GM18498 (cell line): ENCODE data around the gene EPG5.
"Not testable (repeated sequence)": the region's sequence is repeated elsewhere in the genome, so short reads cannot be mapped to it uniquely, and the experiment has no call there.

Experiments used
- ATAC-seq: cut with Tn5 transposase; IDR thresholded peaks from one replicate; pipeline ENCODE4 v1.9.1; 2021; ENCODE audit warnings: mild to moderate bottlenecking, moderate library complexity; ENCODE audit not compliant: unreplicated experiment

The EPG5 gene

DNA sequence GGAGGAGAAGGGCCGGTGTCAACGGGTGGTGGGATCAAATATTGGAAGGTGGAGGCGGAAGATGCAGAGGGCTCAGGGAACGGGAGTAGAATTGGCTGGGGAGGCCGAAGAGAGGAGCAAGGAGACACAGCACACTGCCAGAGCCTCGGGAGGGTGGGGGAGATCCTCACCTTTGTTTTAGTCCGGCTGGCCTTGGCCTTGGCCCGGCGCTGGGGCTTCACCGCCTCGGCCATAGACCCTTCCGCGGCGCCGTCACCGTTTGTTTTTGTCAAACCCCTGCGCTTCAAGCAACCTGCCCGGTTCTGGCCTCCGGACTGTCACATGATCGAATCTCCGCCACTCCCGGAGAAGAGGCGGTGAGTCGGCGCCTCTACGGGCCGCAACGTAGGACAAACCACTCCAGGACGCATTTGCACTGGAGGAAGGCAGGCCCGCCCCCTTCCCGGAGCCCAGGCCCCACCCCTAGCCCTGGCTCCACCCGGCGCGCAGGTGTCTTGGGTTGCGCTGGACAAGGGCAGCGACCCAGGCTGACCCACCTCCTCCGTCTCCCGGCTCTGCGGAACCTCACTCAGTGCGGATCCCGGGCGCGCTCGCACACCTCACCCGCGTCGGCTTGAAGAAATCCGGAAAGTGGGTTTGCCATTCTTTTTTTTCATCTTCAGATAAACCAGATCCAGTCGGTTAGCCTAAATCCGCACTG lies at the start of gene EPG5:
Gene EPG5, minus strand, starts transcription at position 323 of the 700 bp plus-strand sequence. Its CDS starts 90 bp downstream, at position 233.
- ATAC-seq: peak; percentile 95

- ATAC-seq: peak; percentile 68
These were observed 46.5 kb upstream of the EPG5 start for GRCh38 chr18:46013484-46014189.

DNA sequence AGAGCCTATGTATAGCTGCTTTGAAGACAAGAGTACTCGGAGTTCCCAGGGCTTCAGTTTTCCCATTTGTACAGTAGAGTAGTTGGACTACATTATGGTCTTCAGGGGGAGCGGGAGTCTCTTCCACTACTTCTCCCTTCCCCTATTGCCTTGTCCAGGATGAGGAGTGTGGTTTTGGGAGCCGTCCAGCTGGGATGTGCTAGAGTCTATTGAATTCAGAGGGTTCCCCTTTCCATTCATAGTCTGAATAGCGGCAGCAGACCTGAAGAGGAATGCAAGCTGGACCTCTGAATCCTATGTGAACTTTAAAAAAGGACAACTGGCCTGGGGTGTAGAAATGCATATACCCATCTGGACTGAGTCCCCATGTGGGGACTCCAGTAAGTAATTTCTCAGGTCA lies 43.5 kb upstream of the EPG5 start:
- no peak for ATAC-seq

- ATAC-seq: no peak
These were observed 42.9 kb upstream of the EPG5 start for GRCh38 chr18:46010050-46010449.

- ATAC-seq: no peak
These were observed 42.2 kb upstream of the EPG5 start for GRCh38 chr18:46009125-46009840.

DNA sequence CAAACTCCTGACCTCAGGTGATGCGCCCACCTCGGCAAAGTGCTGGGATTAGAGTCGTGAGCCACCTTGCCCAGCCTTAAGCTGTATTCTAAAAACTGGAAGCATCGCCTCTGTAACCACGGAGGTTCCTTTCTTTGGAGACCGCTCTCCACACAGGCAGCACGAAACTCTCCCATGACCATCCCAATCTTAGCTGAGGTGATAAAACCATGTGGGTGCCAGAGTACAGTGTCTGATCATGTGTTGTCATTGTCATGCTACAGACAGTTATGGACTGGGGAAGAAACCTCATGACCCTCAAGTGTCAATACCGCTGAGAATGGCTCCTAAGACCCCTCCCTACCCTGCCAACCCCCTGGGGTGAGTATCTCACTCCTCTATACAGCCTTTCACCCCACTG lies 41.4 kb upstream of the EPG5 start:
- no peak for ATAC-seq

DNA sequence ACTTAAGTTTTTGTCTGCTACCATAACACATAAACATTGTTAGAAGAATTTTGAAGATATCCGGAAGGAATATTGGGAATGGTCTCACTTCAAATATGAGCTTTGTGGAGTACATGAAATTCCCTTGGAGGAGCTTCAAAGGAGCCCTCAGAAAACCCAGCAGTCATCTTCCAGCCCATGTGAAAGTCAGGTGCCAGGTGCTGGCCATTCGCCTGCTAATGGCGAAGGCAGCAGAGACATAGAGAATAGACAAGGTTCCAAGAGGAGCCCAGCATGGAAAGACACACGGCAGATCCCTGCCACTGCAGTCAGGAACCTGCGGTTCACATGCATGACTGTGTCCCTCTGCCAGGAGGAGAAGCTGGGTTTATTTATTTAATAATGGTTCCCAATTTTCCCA lies 40.0 kb upstream of the EPG5 start:
- ATAC-seq: no peak

GRCh38 chr18:46002934-46003333 lies 35.8 kb upstream of the EPG5 start:
- no peak for ATAC-seq

GRCh38 chr18:46001892-46002291 lies 34.8 kb upstream of the EPG5 start:
- no peak for ATAC-seq

DNA sequence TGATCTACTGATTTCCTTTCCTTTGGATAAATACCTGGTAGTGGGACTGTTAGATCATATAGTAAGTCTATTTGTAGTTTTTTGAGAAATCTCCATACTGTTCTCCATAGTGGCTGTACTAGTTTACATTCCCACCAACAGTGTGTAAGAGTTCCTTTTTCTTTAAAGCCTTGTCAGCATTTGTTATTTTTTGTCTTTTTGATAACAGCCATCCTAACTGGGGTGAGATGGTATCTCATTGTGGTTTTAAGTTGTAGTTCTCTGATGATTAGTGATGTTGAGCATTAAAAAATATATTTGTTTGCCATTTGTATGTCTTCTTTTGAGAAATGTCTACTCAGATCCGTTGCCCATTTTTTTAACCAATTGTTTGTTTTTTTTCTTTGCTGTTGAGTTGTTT lies 33.9 kb upstream of the EPG5 start:
- ATAC-seq: no peak

- no peak for ATAC-seq
These were observed 32.4 kb upstream of the EPG5 start for GRCh38 chr18:45999536-45999935.

DNA sequence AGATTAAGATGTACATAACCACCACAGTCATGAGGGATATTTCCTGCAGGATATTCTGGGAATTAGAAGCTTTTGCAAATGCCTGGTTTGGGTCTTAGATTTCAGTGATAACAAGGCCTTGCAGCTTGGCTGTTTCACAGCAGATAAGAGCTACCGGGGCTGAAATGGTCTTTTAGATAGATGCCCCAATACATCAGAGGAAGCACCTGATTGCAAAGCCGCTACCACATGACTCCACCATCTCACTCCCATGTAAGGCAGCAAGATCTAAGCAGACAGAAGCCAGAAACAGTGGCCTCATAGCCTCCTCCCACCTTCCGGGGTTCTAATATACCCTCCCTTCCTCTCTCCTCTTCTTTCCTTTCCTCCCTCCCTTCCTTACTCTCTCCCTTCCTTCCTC lies 31.1 kb upstream of the EPG5 start:
- no peak for ATAC-seq

DNA sequence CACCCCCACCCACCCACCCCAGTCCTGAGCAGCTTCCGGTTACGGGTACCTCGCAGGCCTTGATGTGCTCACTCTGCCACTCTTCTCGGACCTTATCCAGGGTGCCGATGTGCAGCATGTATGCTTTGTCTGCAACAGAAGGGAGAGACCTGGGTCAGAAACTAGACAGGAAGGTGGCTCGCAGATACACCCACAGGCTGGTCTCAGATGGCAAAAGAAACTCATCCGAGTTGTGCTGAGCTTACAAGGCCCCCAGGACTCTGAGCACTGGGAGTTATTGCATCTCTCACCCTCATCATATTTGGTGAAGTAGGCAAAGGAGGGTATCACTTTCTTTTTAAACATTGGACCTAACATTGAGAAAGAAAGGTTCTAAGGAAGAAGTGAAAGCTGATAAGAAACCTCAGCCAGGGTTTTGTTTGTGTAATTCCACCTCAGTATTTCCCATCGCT lies 30.6 kb upstream of the EPG5 start:
- ATAC-seq: peak; percentile 82

DNA sequence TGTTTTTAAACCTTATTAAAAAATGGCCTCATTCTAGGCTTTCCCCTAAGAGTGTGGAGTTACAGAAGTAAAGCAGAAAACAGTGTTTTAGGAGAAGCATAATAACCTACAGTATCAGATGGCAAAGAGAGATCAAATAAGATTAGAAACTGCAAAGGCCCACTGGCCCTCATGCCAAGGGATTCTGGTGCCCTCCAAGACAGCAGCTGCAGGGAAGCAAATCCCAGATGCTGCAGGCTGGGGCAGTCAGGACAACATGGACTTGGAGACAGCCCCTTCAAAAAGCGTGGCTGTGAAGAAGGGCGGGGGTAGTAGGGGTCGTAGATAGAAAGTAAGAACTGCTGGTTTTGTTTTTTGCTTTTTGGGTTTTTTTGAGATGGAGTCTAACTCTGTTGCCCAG lies 28.3 kb upstream of the EPG5 start:
- no peak for ATAC-seq

DNA sequence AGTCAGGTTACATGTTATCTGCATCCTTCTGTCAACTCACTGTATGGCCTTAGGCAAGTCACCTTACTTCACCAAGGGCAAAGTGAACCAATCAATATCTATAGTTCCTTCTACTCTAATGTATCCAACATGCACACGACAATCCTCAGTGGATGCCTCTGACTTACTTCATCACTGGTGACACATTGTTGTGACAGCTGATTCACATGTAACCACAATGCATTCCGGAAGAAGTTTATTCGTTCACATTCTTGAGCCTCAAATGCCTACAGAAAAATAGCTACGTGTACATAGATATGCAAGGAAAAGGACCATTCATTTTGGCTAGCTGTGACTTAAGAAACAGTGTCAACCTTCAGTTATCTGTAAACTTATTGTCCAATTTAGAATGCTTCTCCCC lies 26.3 kb upstream of the EPG5 start:
- ATAC-seq: no peak

DNA sequence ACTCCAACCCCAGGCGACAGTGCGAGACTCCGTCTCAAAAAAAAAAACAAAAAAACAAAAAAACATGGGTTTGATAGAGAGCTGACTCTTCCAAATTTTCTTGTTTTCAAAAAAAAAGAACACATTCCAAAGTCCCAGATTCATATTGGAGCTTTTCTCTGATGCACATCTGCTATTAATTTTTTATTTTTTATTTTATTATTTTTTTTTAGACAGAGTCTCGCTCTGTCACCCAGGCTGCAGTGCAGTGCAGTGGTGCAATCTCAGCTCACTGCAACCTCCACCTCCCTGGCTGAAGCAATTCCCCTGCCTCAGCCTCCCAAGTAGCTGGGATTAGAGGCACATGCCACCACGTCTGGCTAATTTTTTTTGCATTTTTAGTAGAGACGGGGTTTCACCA lies 25.4 kb upstream of the EPG5 start:
- not testable (repeated sequence) for ATAC-seq

GRCh38 chr18:45991788-45992187 lies 24.7 kb upstream of the EPG5 start:
- no peak for ATAC-seq

DNA sequence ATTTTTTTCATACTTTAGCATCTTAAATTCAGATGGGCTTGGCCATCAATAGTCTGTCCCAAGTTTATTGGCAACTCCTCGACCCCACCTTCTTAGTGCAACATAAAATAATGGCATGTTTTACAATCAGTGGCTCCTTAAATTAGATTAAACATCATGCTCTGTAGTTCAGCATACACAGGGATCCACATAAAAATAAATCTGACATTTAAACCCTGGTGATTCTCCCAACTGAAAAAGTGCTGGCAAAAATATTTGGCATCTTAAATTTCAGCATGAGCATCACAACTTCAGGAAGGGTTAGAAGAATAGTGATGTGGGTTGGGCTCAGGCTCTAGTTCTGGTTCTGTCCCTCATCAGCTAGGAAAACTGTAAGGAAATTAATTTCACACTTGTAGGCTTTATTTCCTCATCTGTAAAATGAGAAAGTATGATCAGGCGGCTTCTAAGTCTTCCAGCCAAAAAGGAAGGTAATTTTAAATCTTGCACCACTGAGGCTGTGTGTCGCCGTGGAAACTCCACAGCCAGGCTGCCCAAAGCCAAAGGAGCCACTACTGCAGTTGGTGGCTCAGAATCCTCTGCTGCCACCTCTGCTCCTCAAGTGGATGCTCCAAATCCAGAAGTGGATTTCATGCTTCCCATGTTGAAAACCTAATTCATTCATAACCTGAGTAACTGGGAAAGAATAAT lies 17.6 kb upstream of the EPG5 start:
- ATAC-seq: no peak

DNA sequence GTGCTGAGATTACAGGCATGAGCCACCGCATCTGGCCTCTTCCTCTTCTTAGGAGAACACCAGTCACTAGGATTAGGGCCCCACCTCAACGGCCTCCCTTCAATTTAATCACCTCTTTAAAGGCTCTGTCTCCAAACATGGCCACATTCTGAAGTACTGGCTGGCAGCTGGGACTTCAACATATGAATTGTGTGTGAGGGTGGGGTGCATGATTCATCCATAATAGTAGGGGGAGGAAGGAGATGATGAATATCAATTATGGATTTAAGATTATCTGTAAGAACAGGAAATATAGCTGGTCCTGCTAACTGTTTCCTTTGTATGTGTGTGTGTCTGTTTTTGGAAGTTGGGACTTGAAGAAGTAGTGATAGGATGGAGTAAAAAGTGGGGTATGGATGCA lies 14.7 kb upstream of the EPG5 start:
- ATAC-seq: no peak

DNA sequence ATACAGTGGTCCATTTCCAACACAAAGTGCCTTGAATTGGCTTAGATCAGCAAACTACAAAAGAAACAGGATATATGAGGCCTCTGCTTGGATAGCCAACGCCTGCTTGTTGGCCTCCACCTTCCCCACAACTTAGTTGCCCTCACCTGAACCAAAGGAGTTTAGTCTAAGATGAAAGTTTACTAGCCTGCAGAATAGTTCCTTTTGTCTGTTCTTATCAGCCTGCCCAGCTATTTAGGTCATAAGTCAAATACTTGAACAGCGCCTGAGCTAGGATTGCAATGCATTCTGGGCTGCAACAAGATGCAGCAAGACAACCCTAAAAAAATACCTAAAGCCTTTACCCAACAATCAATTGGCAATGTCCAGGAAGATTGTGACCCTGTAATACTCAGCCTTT lies 13.1 kb upstream of the EPG5 start:
- no peak for ATAC-seq

GRCh38 chr18:45978084-45978483 lies 11.0 kb upstream of the EPG5 start:
- no peak for ATAC-seq
